ENCODE results near the gene GLIS1. TPM values are rescaled to one million over a fixed set of nuclear protein-coding genes. Genes with fewer than 3 reads are reported as not detected.
A peak's percentile ranks its signal among the peaks of the same experiment; 100 is the strongest.

Gene GLIS1
- polyA plus RNA-seq, 3 donors from 2014 or later, result not detected

GRCh38 chr1:53580009-53580400 is 159.0 kb downstream of the GLIS1 start:
- peaks cover 0 to 4% (median 0%) of the 10 kb centered on the region in 3 donors for H3K36me3 Mint-ChIP-seq
- peaks cover 59 to 62% of the 10 kb centered on the region in 2 donors for H3K4me1 Mint-ChIP-seq
- no peak overlapping the region for H3K4me3 Mint-ChIP-seq
- H3K27me3 Mint-ChIP-seq (ENCODE audit: low read depth in 3 of 3), result peaks cover 5 to 19% (median 16%) of the 10 kb centered on the region in 3 donors
- H3K27ac Mint-ChIP-seq, result no peak overlapping the region
- H3K9me3 Mint-ChIP-seq, result peaks cover 0 to 4% (median 0%) of the 10 kb centered on the region in 6 donors
- DNase-seq, result no peak

GRCh38 chr1:53579221-53580008 is 159.5 kb downstream of the GLIS1 start:
- Mint-ChIP-seq H3K36me3 (peaks cover 0 to 4% (median 0%) of the 10 kb centered on the region in 3 donors), H3K27me3 (ENCODE audit: low read depth in 3 of 3) (peaks cover 3 to 16% (median 15%) of the 10 kb centered on the region in 3 donors), H3K9me3 (peaks cover 0 to 4% (median 0%) of the 10 kb centered on the region in 6 donors), H3K4me1 (peaks cover 59 to 62% of the 10 kb centered on the region in 2 donors), H3K27ac (no peak overlapping the region), H3K4me3 (no peak overlapping the region)
- no peak for DNase-seq

- no peak for DNase-seq
- peaks cover 0 to 2% (median 0%) of the 10 kb centered on the region in 6 donors for H3K9me3 Mint-ChIP-seq
- peaks cover 3 to 18% (median 11%) of the 10 kb centered on the region in 3 donors for H3K27me3 Mint-ChIP-seq (ENCODE audit: low read depth in 3 of 3)
- peaks cover 0 to 4% (median 0%) of the 10 kb centered on the region in 3 donors for H3K36me3 Mint-ChIP-seq
- H3K4me3 Mint-ChIP-seq, result no peak overlapping the region
- H3K27ac Mint-ChIP-seq, result no peak overlapping the region
- peaks cover 54 to 56% of the 10 kb centered on the region in 2 donors for H3K4me1 Mint-ChIP-seq
Observed at GRCh38 chr1:53578358-53578757, 160.6 kb downstream of the GLIS1 start.

DNA sequence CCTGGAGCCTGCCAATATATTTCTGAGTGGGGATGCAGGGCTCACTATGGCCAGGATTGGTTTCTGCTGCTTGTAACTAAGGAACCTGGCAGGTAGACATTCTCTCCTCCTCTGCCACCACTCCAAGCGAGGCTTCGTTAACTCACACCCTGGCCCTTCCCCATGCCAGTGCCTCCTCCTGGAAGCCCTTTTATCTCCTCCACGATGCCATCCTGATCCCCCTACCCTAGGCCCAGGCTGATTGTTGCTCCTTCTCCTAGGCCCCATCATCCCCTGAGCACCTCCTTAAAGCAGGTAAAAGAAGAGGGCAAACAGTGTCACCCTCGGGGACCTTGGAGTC is 161.2 kb downstream of the GLIS1 start:
- H3K36me3 Mint-ChIP-seq, result peaks cover 0 to 4% (median 0%) of the 10 kb centered on the region in 3 donors

DNA sequence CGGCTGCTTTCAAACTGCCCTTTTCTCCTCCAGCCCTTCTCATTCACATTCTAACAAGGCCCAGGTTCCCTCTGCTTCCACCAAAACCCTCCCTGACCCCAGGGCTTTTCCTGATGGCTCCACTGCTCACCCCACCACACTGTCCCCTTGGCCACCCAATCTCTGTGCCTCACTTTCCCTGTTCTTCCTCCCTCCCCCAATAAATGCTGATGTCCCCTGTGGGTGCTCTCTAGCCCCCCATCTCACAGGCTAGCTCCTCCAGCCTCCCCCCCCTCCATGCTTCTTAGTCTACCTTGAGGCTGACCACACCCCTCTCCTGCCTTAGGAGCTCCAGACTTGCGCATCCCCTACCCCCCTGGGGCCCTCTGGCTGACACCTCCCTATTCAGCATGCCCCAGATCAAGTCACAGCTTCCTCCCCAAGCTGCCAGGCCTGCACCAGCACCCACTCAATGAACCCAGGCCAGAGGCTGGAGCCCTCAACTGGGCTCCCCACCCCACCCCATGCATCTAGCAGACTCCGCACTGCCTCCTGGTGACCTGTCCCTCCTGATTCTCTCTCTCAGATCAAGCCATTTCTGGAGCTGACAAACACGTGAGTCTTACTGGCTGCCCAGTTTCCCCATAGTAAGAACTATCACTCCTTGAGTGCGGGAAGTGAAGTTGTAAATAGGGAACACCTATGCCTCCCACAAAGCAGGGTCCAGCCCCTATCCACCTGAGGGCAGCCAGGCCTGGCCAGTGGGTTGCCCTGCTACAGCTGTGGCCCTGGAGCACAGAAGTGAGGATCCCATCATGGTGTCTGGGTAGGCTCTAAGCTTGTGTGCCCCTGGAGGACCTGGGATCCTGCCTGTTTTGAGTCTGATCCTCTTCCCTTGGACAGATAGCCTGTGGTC is 161.9 kb downstream of the GLIS1 start:
- Mint-ChIP-seq H3K36me3 (peaks cover 0 to 4% (median 0%) of the 10 kb centered on the region in 3 donors), H3K4me3 (no peak overlapping the region), H3K4me1 (peaks cover 42 to 44% of the 10 kb centered on the region in 2 donors), H3K27ac (peak overlapping the region in 2 of 6 donors; percentile 45 to 69), H3K27me3 (ENCODE audit: low read depth in 3 of 3) (peaks cover 3 to 15% (median 8%) of the 10 kb centered on the region in 3 donors), H3K9me3 (peaks cover 0 to 2% (median 0%) of the 10 kb centered on the region in 6 donors)
- no peak for DNase-seq

More for the DNA sequence above, 161.2 kb downstream of the GLIS1 start:
- DNase-seq, result no peak
- H3K27me3 Mint-ChIP-seq (ENCODE audit: low read depth in 3 of 3), result peaks cover 3 to 18% (median 11%) of the 10 kb centered on the region in 3 donors
- peaks cover 48 to 50% of the 10 kb centered on the region in 2 donors for H3K4me1 Mint-ChIP-seq
- H3K9me3 Mint-ChIP-seq, result peaks cover 0 to 2% (median 0%) of the 10 kb centered on the region in 6 donors
- no peak overlapping the region for H3K4me3 Mint-ChIP-seq
- no peak overlapping the region for H3K27ac Mint-ChIP-seq

DNA sequence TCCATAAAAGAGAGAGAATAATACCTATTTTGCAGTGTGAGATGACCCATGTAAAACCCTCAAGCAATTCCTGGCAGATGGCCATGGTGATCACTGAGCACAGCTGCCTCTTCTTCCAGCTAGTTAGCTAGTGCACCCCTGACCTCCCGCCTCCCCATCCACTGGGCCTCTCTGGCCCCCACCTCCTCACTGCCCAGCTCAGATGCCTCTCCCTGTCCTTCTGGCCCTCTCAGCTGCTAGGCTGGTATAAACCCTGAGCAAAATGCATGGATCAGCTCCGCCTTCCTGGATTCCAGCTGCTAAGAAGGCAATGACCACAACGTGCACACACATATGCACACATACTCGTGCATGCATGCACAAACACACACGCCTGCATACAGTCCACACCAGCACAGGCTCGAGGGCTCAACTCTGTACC is 162.6 kb downstream of the GLIS1 start:
- Mint-ChIP-seq H3K4me1 (peaks cover 35 to 37% of the 10 kb centered on the region in 2 donors), H3K4me3 (no peak overlapping the region), H3K27me3 (ENCODE audit: low read depth in 3 of 3) (peaks cover 3 to 13% (median 7%) of the 10 kb centered on the region in 3 donors), H3K9me3 (no peaks in the 10 kb centered on the region), H3K27ac (peak overlapping the region in 1 of 6 donors; percentile 59), H3K36me3 (peaks cover 0 to 4% (median 0%) of the 10 kb centered on the region in 3 donors)
- no peak for DNase-seq

GRCh38 chr1:53575955-53576320 is 163.0 kb downstream of the GLIS1 start:
- H3K27ac Mint-ChIP-seq, result peak overlapping the region in 1 of 6 donors; percentile 59
- H3K4me3 Mint-ChIP-seq, result peak overlapping the region in 2 of 5 donors; percentile 15 to 35
- peaks cover 30 to 32% of the 10 kb centered on the region in 2 donors for H3K4me1 Mint-ChIP-seq
- DNase-seq, result no peak
- H3K36me3 Mint-ChIP-seq, result peaks cover 0 to 4% (median 0%) of the 10 kb centered on the region in 3 donors
- no peaks in the 10 kb centered on the region for H3K9me3 Mint-ChIP-seq
- H3K27me3 Mint-ChIP-seq (ENCODE audit: low read depth in 3 of 3), result peaks cover 5 to 16% (median 7%) of the 10 kb centered on the region in 3 donors

DNA sequence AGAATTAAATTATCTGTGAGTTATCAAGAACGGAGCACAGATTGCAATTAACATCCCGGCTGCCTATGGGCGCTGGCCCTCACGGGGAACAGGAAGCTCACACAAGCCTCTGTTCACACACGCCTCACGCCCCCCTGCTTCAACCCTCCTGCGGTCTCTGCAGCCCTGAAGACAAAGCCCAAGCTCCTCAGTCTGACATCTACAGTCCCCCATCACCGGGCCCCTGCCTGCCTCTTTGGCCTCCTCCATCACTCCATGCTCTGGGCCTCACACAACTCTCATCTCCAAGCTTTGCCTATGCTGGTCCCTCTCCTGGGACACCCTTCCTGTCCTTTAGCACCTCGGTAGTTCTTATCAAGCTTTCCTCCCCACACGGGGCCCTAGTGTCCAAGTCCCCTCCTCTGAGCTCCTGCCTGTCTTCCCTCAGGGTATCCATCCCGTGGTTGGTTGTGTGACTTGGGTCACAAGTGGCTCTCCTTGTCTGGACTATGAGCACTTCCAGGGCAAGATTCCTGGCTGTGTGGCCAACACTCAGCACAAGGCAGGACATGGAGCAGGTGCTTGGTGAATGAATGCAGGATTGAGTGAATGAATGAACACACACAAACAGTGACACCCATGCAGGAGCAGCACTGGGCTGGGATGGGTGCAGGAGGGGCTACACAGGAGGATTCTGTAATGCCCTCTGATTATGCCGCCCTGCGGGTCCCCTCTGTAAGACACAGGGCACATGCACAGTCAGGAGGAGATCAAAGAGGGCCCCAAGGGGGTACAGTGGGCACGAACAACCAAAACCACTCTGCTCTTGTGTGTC is 163.6 kb downstream of the GLIS1 start:
- Mint-ChIP-seq H3K36me3 (peaks cover 0 to 4% (median 0%) of the 10 kb centered on the region in 3 donors), H3K27ac (peak overlapping the region in 1 of 6 donors; percentile 80), H3K4me3 (peak overlapping the region; percentile 18 to 80 (median 60)), H3K27me3 (ENCODE audit: low read depth in 3 of 3) (peaks cover 7 to 16% (median 7%) of the 10 kb centered on the region in 3 donors), H3K9me3 (no peaks in the 10 kb centered on the region), H3K4me1 (peaks cover 28 to 29% of the 10 kb centered on the region in 2 donors)
- peak; percentile 59 to 61 (median 60) for DNase-seq

GRCh38 chr1:53574621-53575020 is 164.3 kb downstream of the GLIS1 start:
- Mint-ChIP-seq H3K9me3 (no peaks in the 10 kb centered on the region), H3K27ac (no peak overlapping the region), H3K36me3 (peaks cover 0 to 4% (median 0%) of the 10 kb centered on the region in 3 donors), H3K27me3 (ENCODE audit: low read depth in 3 of 3) (peaks cover 7 to 15% (median 8%) of the 10 kb centered on the region in 3 donors), H3K4me3 (peak overlapping the region in 3 of 5 donors; percentile 18 to 68 (median 60)), H3K4me1 (peaks cover 28 to 29% of the 10 kb centered on the region in 2 donors)
- DNase-seq, result no peak

- H3K4me1 Mint-ChIP-seq, result peaks cover 28 to 29% of the 10 kb centered on the region in 2 donors
- H3K27me3 Mint-ChIP-seq (ENCODE audit: low read depth in 3 of 3), result peaks cover 7 to 15% (median 8%) of the 10 kb centered on the region in 3 donors
- H3K9me3 Mint-ChIP-seq, result no peaks in the 10 kb centered on the region
- no peak overlapping the region for H3K27ac Mint-ChIP-seq
- no peak for DNase-seq
- H3K4me3 Mint-ChIP-seq, result peak overlapping the region in 1 of 5 donors; percentile 7
- peaks cover 0 to 4% (median 0%) of the 10 kb centered on the region in 3 donors for H3K36me3 Mint-ChIP-seq
Observed at GRCh38 chr1:53573931-53574330, 165.0 kb downstream of the GLIS1 start.

DNA sequence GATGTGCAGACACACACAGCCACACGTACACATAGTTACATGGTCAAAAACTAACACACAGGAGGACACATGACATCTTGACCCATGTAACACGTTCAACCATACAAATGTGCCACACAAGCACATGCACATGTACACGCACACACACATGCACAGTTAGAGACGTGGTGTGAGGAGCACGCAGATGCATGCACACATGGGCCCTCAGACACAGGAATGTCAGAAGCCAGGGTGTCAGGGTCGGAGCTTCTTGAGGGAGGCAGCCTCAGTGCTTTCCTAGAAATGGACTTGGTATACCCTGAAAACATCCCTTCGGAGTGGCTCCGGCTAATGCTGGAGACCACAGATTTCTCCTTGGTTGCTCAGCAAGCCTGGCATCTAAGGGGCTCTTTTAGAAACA is 165.4 kb downstream of the GLIS1 start:
- Mint-ChIP-seq H3K4me1 (peaks cover 28 to 29% of the 10 kb centered on the region in 2 donors), H3K9me3 (no peaks in the 10 kb centered on the region), H3K27me3 (ENCODE audit: low read depth in 3 of 3) (peaks cover 8 to 15% (median 9%) of the 10 kb centered on the region in 3 donors), H3K27ac (peak overlapping the region in 1 of 6 donors; percentile 20), H3K4me3 (peak overlapping the region in 1 of 5 donors; percentile 17), H3K36me3 (peaks cover 0 to 5% (median 2%) of the 10 kb centered on the region in 3 donors)
- DNase-seq, result no peak

GRCh38 chr1:53572815-53573173 is 166.2 kb downstream of the GLIS1 start:
- Mint-ChIP-seq H3K9me3 (no peaks in the 10 kb centered on the region), H3K27me3 (ENCODE audit: low read depth in 3 of 3) (peaks cover 6 to 15% (median 9%) of the 10 kb centered on the region in 3 donors)

More at GRCh38 chr1:53572815-53573173, 166.2 kb downstream of the GLIS1 start:
- Mint-ChIP-seq H3K27ac (no peak overlapping the region), H3K4me1 (peaks cover 28 to 29% of the 10 kb centered on the region in 2 donors), H3K4me3 (no peak overlapping the region), H3K36me3 (peaks cover 0 to 4% (median 4%) of the 10 kb centered on the region in 3 donors)
- DNase-seq, result no peak
